NCI-H524 treated with DMSO at 0.1 percent for 48 hours (cell line): Measurements from ENCODE around the gene GLYR1.

ENCODE experiments used
- DNase-seq: peaks from one replicate; lab custom pipeline; 2025; lab: John Stamatoyannopoulos, UW

The GLYR1 gene

GRCh38 chr16:4879049-4879448 lies 32.0 kb upstream of the GLYR1 start:
- DNase-seq, result no peak

- no peak for DNase-seq
Observed at GRCh38 chr16:4877380-4877685, 30.2 kb upstream of the GLYR1 start.

GRCh38 chr16:4876646-4877379 lies 29.7 kb upstream of the GLYR1 start:
- DNase-seq, result no peak

GRCh38 chr16:4874666-4875065 lies 27.6 kb upstream of the GLYR1 start:
- DNase-seq, result no peak

- DNase-seq, result no peak
Observed at GRCh38 chr16:4873091-4873490, 26.0 kb upstream of the GLYR1 start.

GRCh38 chr16:4871071-4871470 lies 24.0 kb upstream of the GLYR1 start:
- DNase-seq, result no peak

- no peak for DNase-seq
Observed at GRCh38 chr16:4870138-4870671, 23.1 kb upstream of the GLYR1 start.

GRCh38 chr16:4869147-4869805 lies 22.2 kb upstream of the GLYR1 start:
- no peak for DNase-seq

- DNase-seq, result no peak
Observed at GRCh38 chr16:4868535-4868934, 21.4 kb upstream of the GLYR1 start.

GRCh38 chr16:4868026-4868425 lies 20.9 kb upstream of the GLYR1 start:
- no peak for DNase-seq

GRCh38 chr16:4866586-4866985 lies 19.5 kb upstream of the GLYR1 start:
- no peak for DNase-seq

- DNase-seq, result no peak
Observed at GRCh38 chr16:4865231-4865860, 18.3 kb upstream of the GLYR1 start.

GRCh38 chr16:4864728-4865127 lies 17.6 kb upstream of the GLYR1 start:
- no peak for DNase-seq

GRCh38 chr16:4862639-4863038 lies 15.6 kb upstream of the GLYR1 start:
- no peak for DNase-seq

- no peak for DNase-seq
Observed at GRCh38 chr16:4860727-4861342, 13.7 kb upstream of the GLYR1 start.

GRCh38 chr16:4859900-4860255 lies 12.8 kb upstream of the GLYR1 start:
- DNase-seq, result no peak

GRCh38 chr16:4859190-4859899 lies 12.3 kb upstream of the GLYR1 start:
- no peak for DNase-seq

GRCh38 chr16:4855804-4856203 lies 8.7 kb upstream of the GLYR1 start:
- no peak for DNase-seq

- no peak for DNase-seq
Observed at GRCh38 chr16:4855371-4855770, 8.3 kb upstream of the GLYR1 start.

- no peak for DNase-seq
Observed at GRCh38 chr16:4852221-4852872, 5.3 kb upstream of the GLYR1 start.

- DNase-seq, result no peak
Observed at GRCh38 chr16:4850211-4850610, 3.1 kb upstream of the GLYR1 start.
